CD4-positive, alpha-beta T cell treated with Interleukin-15 for 1 hour (primary cell): Measurements from ENCODE around the gene OR51S1.
"Not testable (repeated sequence)": the region's sequence is repeated elsewhere in the genome, so short reads cannot be mapped to it uniquely, and the experiment has no call there.

Source experiments
- DNase-seq: peaks from one replicate; pipeline ENCODE4 v3.0.0-alpha.2; 2020

OR51S1 gene

GRCh38 chr11:4801316-4801715 lies 47.7 kb downstream of the OR51S1 start:
- not testable (repeated sequence) for DNase-seq

- no peak for DNase-seq
These were observed 50.4 kb downstream of the OR51S1 start for GRCh38 chr11:4798427-4799183.
